ENCODE measurements around the gene MRPS10. TPM values are rescaled to one million over a fixed set of nuclear protein-coding genes. Genes with fewer than 3 reads are reported as not detected.

Gene MRPS10
- total RNA-seq, 1 donor from 2014 or later, result 28.8 TPM

GRCh38 chr6:42239333-42239732 is 21.7 kb upstream of the MRPS10 start:
- H3K4me3 Mint-ChIP-seq (ENCODE audit: unreplicated experiment), result no peak overlapping the region
- H3K9me3 Mint-ChIP-seq (ENCODE audit: low read depth), result no peaks in the 10 kb centered on the region
- no peaks in the 10 kb centered on the region for H3K27me3 Mint-ChIP-seq (ENCODE audit: low read depth)
- peaks cover 3% of the 10 kb centered on the region for H3K4me1 Mint-ChIP-seq (ENCODE audit: low read depth)
- TF ChIP-seq, protein P1, sequence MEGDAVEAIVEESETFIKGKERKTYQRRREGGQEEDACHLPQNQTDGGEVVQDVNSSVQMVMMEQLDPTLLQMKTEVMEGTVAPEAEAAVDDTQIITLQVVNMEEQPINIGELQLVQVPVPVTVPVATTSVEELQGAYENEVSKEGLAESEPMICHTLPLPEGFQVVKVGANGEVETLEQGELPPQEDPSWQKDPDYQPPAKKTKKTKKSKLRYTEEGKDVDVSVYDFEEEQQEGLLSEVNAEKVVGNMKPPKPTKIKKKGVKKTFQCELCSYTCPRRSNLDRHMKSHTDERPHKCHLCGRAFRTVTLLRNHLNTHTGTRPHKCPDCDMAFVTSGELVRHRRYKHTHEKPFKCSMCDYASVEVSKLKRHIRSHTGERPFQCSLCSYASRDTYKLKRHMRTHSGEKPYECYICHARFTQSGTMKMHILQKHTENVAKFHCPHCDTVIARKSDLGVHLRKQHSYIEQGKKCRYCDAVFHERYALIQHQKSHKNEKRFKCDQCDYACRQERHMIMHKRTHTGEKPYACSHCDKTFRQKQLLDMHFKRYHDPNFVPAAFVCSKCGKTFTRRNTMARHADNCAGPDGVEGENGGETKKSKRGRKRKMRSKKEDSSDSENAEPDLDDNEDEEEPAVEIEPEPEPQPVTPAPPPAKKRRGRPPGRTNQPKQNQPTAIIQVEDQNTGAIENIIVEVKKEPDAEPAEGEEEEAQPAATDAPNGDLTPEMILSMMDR (IDR thresholded peaks at IDR 0.05), result no peak
- DNase-seq (ENCODE audit: low spot score), result peak; percentile 47
- H3K36me3 Mint-ChIP-seq (ENCODE audit: low read depth), result peaks cover 5% of the 10 kb centered on the region
- H3K27ac Mint-ChIP-seq (ENCODE audit: unreplicated experiment), result no peak overlapping the region

DNA sequence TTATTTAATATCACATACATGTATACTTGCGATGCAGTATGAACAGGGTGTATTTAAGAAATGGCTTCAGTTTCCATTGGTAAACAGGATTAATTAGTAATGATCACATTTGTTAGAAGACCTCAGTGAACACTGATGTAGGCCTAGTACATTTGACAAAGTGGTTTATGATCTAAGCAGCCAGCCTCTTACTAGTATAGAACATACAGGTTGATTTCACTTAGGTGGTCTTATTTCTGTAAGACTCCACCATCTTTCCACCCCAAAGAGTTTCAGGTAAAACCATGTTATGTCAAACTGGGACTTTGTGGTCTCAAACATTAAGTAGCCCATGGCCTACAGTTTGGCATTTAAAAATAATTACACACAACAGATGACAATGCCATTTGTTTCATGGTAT is 20.2 kb upstream of the MRPS10 start:
- H3K27ac Mint-ChIP-seq (ENCODE audit: unreplicated experiment), result no peak overlapping the region
- peaks cover 3% of the 10 kb centered on the region for H3K4me1 Mint-ChIP-seq (ENCODE audit: low read depth)
- TF ChIP-seq, protein P1 (IDR thresholded peaks at IDR 0.05), result no peak
- no peaks in the 10 kb centered on the region for H3K9me3 Mint-ChIP-seq (ENCODE audit: low read depth)
- no peak for DNase-seq (ENCODE audit: low spot score)
- peaks cover 5% of the 10 kb centered on the region for H3K36me3 Mint-ChIP-seq (ENCODE audit: low read depth)
- H3K27me3 Mint-ChIP-seq (ENCODE audit: low read depth), result no peaks in the 10 kb centered on the region
- no peak overlapping the region for H3K4me3 Mint-ChIP-seq (ENCODE audit: unreplicated experiment)

GRCh38 chr6:42236682-42237473 is 19.2 kb upstream of the MRPS10 start:
- H3K27me3 Mint-ChIP-seq (ENCODE audit: low read depth), result no peaks in the 10 kb centered on the region
- H3K36me3 Mint-ChIP-seq (ENCODE audit: low read depth), result peaks cover 3% of the 10 kb centered on the region
- TF ChIP-seq, protein P1 (IDR thresholded peaks at IDR 0.05), result no peak
- no peak overlapping the region for H3K4me3 Mint-ChIP-seq (ENCODE audit: unreplicated experiment)
- H3K4me1 Mint-ChIP-seq (ENCODE audit: low read depth), result peaks cover 3% of the 10 kb centered on the region
- no peak overlapping the region for H3K27ac Mint-ChIP-seq (ENCODE audit: unreplicated experiment)
- no peaks in the 10 kb centered on the region for H3K9me3 Mint-ChIP-seq (ENCODE audit: low read depth)
- DNase-seq (ENCODE audit: low spot score), result peak; percentile 37

DNA sequence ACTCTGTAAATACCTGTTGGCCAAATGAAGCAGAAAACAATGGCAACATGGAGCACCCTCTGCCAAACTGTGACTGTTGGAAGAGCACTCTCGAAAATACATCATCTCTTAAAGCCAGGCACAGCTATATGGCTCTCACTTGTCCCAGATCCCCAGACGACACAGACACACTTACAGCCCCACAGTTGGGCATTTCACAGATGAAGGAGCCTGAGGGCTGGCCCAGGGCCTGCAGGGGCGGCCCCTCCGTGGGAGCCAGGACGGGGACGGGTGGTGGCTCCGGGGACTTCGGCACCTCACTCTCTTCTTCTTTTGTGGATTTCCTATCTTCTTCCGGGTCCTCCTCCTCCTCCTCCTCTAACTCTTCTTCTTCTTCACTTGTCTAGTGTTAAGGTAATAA is 18.4 kb upstream of the MRPS10 start:
- Mint-ChIP-seq H3K4me1 (ENCODE audit: low read depth) (peaks cover 3% of the 10 kb centered on the region), H3K27me3 (ENCODE audit: low read depth) (no peaks in the 10 kb centered on the region), H3K9me3 (ENCODE audit: low read depth) (no peaks in the 10 kb centered on the region), H3K27ac (ENCODE audit: unreplicated experiment) (no peak overlapping the region), H3K36me3 (ENCODE audit: low read depth) (peaks cover 3% of the 10 kb centered on the region), H3K4me3 (ENCODE audit: unreplicated experiment) (no peak overlapping the region)
- DNase-seq (ENCODE audit: low spot score), result peak; percentile 30
- TF ChIP-seq, protein P1 (IDR thresholded peaks at IDR 0.05), result no peak

GRCh38 chr6:42232035-42232434 is 14.4 kb upstream of the MRPS10 start:
- H3K27me3 Mint-ChIP-seq (ENCODE audit: low read depth), result no peaks in the 10 kb centered on the region
- H3K4me3 Mint-ChIP-seq (ENCODE audit: unreplicated experiment), result no peak overlapping the region
- no peak overlapping the region for H3K27ac Mint-ChIP-seq (ENCODE audit: unreplicated experiment)
- H3K9me3 Mint-ChIP-seq (ENCODE audit: low read depth), result no peaks in the 10 kb centered on the region
- TF ChIP-seq, protein P1 (IDR thresholded peaks at IDR 0.05), result no peak
- no peaks in the 10 kb centered on the region for H3K4me1 Mint-ChIP-seq (ENCODE audit: low read depth)
- no peaks in the 10 kb centered on the region for H3K36me3 Mint-ChIP-seq (ENCODE audit: low read depth)
- no peak for DNase-seq (ENCODE audit: low spot score)

Measured in chondrocyte (in vitro differentiated cells).